Astrocyte (in vitro differentiated cells and primary cell): ENCODE measurements around the gene COQ8A. TPM values are rescaled to one million over a fixed set of nuclear protein-coding genes. Genes with fewer than 3 reads are reported as not detected.

ENCODE experiments used
- DNase-seq: peaks from one replicate; pipeline ENCODE4 v3.0.0-alpha.2; 2010; ENCODE audit warnings: low read depth
- FAIRE-seq: peaks from 2 replicates; lab custom pipeline; 2011; peaks lifted over from hg19 to GRCh38; lab: Jason Lieb, UNC
- H2AFZ ChIP-seq: 2 replicates; pipeline ENCODE4 v1.6.0; 2012; ENCODE audit warnings: low read depth, low read length, inconsistent platforms
- H3K27ac ChIP-seq: 2 replicates; pipeline ENCODE4 v1.5.1; 2011; ENCODE audit warnings: low read depth, low read length, inconsistent platforms
- H3K27me3 ChIP-seq: 2 replicates; pipeline ENCODE4 v1.6.0; 2011; ENCODE audit warnings: low read length, inconsistent platforms; ENCODE audit not compliant: insufficient read depth
- H3K36me3 ChIP-seq: 2 replicates; pipeline ENCODE4 v1.5.1; 2011; ENCODE audit warnings: low read length, inconsistent platforms; ENCODE audit not compliant: insufficient read depth
- H3K4me1 ChIP-seq: 2 replicates; pipeline ENCODE4 v1.5.1; 2011; ENCODE audit warnings: low read length, inconsistent platforms; ENCODE audit not compliant: insufficient read depth
- H3K4me2 ChIP-seq: 2 replicates; pipeline ENCODE4 v1.6.0; 2012; ENCODE audit warnings: low read length, inconsistent platforms
- H3K4me3 ChIP-seq: 2 replicates; pipeline ENCODE4 v1.5.1; 2011; ENCODE audit warnings: low read depth, mild to moderate bottlenecking, low read length, inconsistent platforms; ENCODE audit not compliant: insufficient read depth
- H3K79me2 ChIP-seq: 2 replicates; pipeline ENCODE4 v1.6.0; 2012; ENCODE audit warnings: mild to moderate bottlenecking, low read length, inconsistent platforms; ENCODE audit not compliant: insufficient read depth
- H3K9ac ChIP-seq: 2 replicates; pipeline ENCODE4 v1.6.0; 2012; ENCODE audit warnings: mild to moderate bottlenecking, low read length, inconsistent platforms
- H3K9me3 ChIP-seq: 2 replicates; pipeline ENCODE4 v1.5.1; 2012; ENCODE audit warnings: low read depth, mild to moderate bottlenecking, low read length, inconsistent platforms; ENCODE audit not compliant: insufficient read depth
- H4K20me1 ChIP-seq: 2 replicates; pipeline ENCODE4 v1.6.0; 2012; ENCODE audit warnings: low read length, inconsistent platforms; ENCODE audit not compliant: insufficient read depth
- H3K27ac Mint-ChIP-seq: one replicate; pipeline ENCODE4 v1.8.0; 2021; ENCODE audit warnings: mild to moderate bottlenecking, mixed read lengths; ENCODE audit not compliant: unreplicated experiment
- H3K27me3 Mint-ChIP-seq: one replicate; pipeline ENCODE4 v1.8.0; 2021; ENCODE audit warnings: low read depth, mixed read lengths; ENCODE audit not compliant: unreplicated experiment
- H3K36me3 Mint-ChIP-seq: one replicate; pipeline ENCODE4 v1.8.0; 2021; ENCODE audit warnings: low read depth, mixed read lengths; ENCODE audit not compliant: unreplicated experiment
- H3K4me1 Mint-ChIP-seq: one replicate; pipeline ENCODE4 v1.8.0; 2021; ENCODE audit warnings: low read depth, mixed read lengths; ENCODE audit not compliant: unreplicated experiment
- H3K4me3 Mint-ChIP-seq: one replicate; pipeline ENCODE4 v1.8.0; 2021; ENCODE audit warnings: mild to moderate bottlenecking, moderate library complexity, mixed read lengths; ENCODE audit not compliant: unreplicated experiment
- H3K9me3 Mint-ChIP-seq: one replicate; pipeline ENCODE4 v1.8.0; 2021; ENCODE audit warnings: mild to moderate bottlenecking, mixed read lengths; ENCODE audit not compliant: unreplicated experiment
- CTCF ChIP-seq: IDR thresholded peaks from 2 replicates; pipeline ENCODE4 v1.5.1; 2011; ENCODE audit warnings: low read depth, mild to moderate bottlenecking, inconsistent platforms, low read length, moderate library complexity; ENCODE audit not compliant: insufficient read depth
- EZH2 ChIP-seq: IDR thresholded peaks from 2 replicates; pipeline ENCODE4 v1.6.1; 2012; ENCODE audit warnings: mild to moderate bottlenecking, low read length, inconsistent platforms; ENCODE audit not compliant: insufficient read depth
- total RNA-seq: library from RNA; stranded (reverse); gene quantifications from 2 replicates; pipeline ENCODE4 v1.2.1, GENCODE V29; 2021

COQ8A gene
- total RNA-seq, 1 donor from 2014 or later, result 8.2 TPM

- Mint-ChIP-seq H3K27ac (no peak overlapping the region), H3K4me1 (peaks cover 1% of the 10 kb centered on the region), H3K4me3 (no peak overlapping the region), H3K27me3 (no peaks in the 10 kb centered on the region), H3K36me3 (peaks cover 11% of the 10 kb centered on the region), H3K9me3 (no peaks in the 10 kb centered on the region)
- no peaks in the 10 kb centered on the region for H3K79me2 ChIP-seq
- FAIRE-seq, result no peak
- H3K4me2 ChIP-seq, result no peak overlapping the region
- H3K36me3 ChIP-seq, result no peaks in the 10 kb centered on the region
- H3K4me3 ChIP-seq, result no peak overlapping the region
- no peaks in the 10 kb centered on the region for H3K9me3 ChIP-seq
- no peaks in the 10 kb centered on the region for H3K27me3 ChIP-seq
- H2AFZ ChIP-seq, result no peak overlapping the region
- no peaks in the 10 kb centered on the region for H4K20me1 ChIP-seq
- no peak overlapping the region for H3K9ac ChIP-seq
- H3K27ac ChIP-seq, result no peak overlapping the region
- no peak for TF ChIP-seq CTCF
- no peak for TF ChIP-seq EZH2
- no peak for DNase-seq
- H3K4me1 ChIP-seq, result no peaks in the 10 kb centered on the region
These were observed 41.8 kb upstream of the COQ8A start for GRCh38 chr1:226898246-226898645.

GRCh38 chr1:226901421-226901820 lies 38.7 kb upstream of the COQ8A start:
- FAIRE-seq, result no peak
- H3K36me3 Mint-ChIP-seq, result peaks cover 4% of the 10 kb centered on the region
- H3K4me1 ChIP-seq, result no peaks in the 10 kb centered on the region
- H3K9me3 Mint-ChIP-seq, result no peaks in the 10 kb centered on the region
- no peaks in the 10 kb centered on the region for H3K27me3 Mint-ChIP-seq
- no peak overlapping the region for H2AFZ ChIP-seq
- H3K4me1 Mint-ChIP-seq, result peaks cover 7% of the 10 kb centered on the region
- H3K9ac ChIP-seq, result no peak overlapping the region
- no peaks in the 10 kb centered on the region for H4K20me1 ChIP-seq
- H3K4me2 ChIP-seq, result no peak overlapping the region
- no peak overlapping the region for H3K4me3 ChIP-seq
- TF ChIP-seq EZH2, result no peak
- H3K27me3 ChIP-seq, result no peaks in the 10 kb centered on the region
- no peaks in the 10 kb centered on the region for H3K36me3 ChIP-seq
- H3K27ac ChIP-seq, result no peak overlapping the region
- no peak overlapping the region for H3K4me3 Mint-ChIP-seq
- no peaks in the 10 kb centered on the region for H3K79me2 ChIP-seq
- no peaks in the 10 kb centered on the region for H3K9me3 ChIP-seq
- no peak for DNase-seq
- H3K27ac Mint-ChIP-seq, result no peak overlapping the region

- Histone ChIP-seq H3K27me3 (no peaks in the 10 kb centered on the region), H3K9ac (no peak overlapping the region), H3K9me3 (no peaks in the 10 kb centered on the region), H3K36me3 (no peaks in the 10 kb centered on the region), H3K4me2 (no peak overlapping the region), H4K20me1 (no peaks in the 10 kb centered on the region), H3K27ac (no peak overlapping the region), H3K4me1 (no peaks in the 10 kb centered on the region), H3K79me2 (no peaks in the 10 kb centered on the region), H2AFZ (no peak overlapping the region), H3K4me3 (no peak overlapping the region)
- TF ChIP-seq CTCF (no peak), EZH2 (no peak)
- FAIRE-seq (no peak), DNase-seq (no peak)
- Mint-ChIP-seq H3K36me3 (peaks cover 5% of the 10 kb centered on the region), H3K4me3 (no peak overlapping the region), H3K4me1 (peaks cover 7% of the 10 kb centered on the region), H3K9me3 (no peaks in the 10 kb centered on the region), H3K27ac (no peak overlapping the region), H3K27me3 (no peaks in the 10 kb centered on the region)
These were observed 37.5 kb upstream of the COQ8A start for GRCh38 chr1:226902601-226903000.
